A549 (cell line): ENCODE measurements around the gene CAMTA1.

Source experiments
- BHLHE40 ChIP-seq: IDR thresholded peaks from 2 replicates; pipeline ENCODE4 v1.6.1; 2012; ENCODE audit warnings: low read depth, low read length, inconsistent platforms
- CTCF ChIP-seq: fragments of >200 bp; sonication (Bioruptor Twin); formaldehyde crosslinking; IDR thresholded peaks from 3 replicates; pipeline ENCODE4 v1.5.1; 2016
- EP300 ChIP-seq, 2 experiments: fragments of >200 bp; sonication (Bioruptor Twin); formaldehyde crosslinking; IDR thresholded peaks; 2 replicates in 1 of 2; 3 replicates in 1 of 2; pipeline ENCODE4 v1.6.1; 2016 to 2017
- ESRRA ChIP-seq: fragments of 150-350 bp; IDR thresholded peaks from 2 replicates; pipeline ENCODE4 v1.6.1; 2014; ENCODE audit warnings: mild to moderate bottlenecking, low read length, borderline replicate concordance
- HMGXB4 ChIP-seq: fragments of 250-450 bp; sonication (Bioruptor Pico); IDR thresholded peaks from 2 replicates; pipeline ENCODE4 v1.5.0; 2021; ENCODE audit warnings: mild to moderate bottlenecking, moderate library complexity, borderline replicate concordance
- MAFK ChIP-seq: fragments of 450-650 bp; IDR thresholded peaks from 2 replicates; pipeline ENCODE4 v1.6.1; 2014; ENCODE audit not compliant: partially characterized antibody
- PBX3 ChIP-seq: IDR thresholded peaks from 2 replicates; pipeline ENCODE4 v1.6.1; 2012
- POLR2A ChIP-seq: IDR thresholded peaks from 2 replicates; pipeline ENCODE4 v1.6.1; 2012; ENCODE audit warnings: mild to moderate bottlenecking, low read length
- RCOR1 ChIP-seq: fragments of 150-350 bp; IDR thresholded peaks from 2 replicates; pipeline ENCODE4 v1.6.1; 2014; ENCODE audit warnings: antibody characterized with exemption, low read length, low read depth
- SMC3 ChIP-seq: fragments of >200 bp; sonication (Bioruptor Twin); formaldehyde crosslinking; IDR thresholded peaks from 3 replicates; pipeline ENCODE4 v1.6.1; 2018; ENCODE audit warnings: inconsistent platforms

GRCh38 chr1:7140251-7140650, 355.0 kb downstream of the CAMTA1 start:
- TF ChIP-seq POLR2A (no peak), RCOR1 (no peak), CTCF (no peak), MAFK (no peak), HMGXB4 (CRISPR knock-in tag) (no peak), EP300 (IDR thresholded peaks at IDR 0.05) (no peak), ESRRA (no peak), PBX3 (no peak), BHLHE40 (no peak), SMC3 (no peak)
